HG03457 (cell line): Measurements from ENCODE around the gene DYNLRB2.

Experiments
- ATAC-seq: cut with Tn5 transposase; IDR thresholded peaks from one replicate; pipeline ENCODE4 v1.9.1; 2021; ENCODE audit warnings: moderate number of reproducible peaks; ENCODE audit not compliant: unreplicated experiment

DYNLRB2 gene

DNA sequence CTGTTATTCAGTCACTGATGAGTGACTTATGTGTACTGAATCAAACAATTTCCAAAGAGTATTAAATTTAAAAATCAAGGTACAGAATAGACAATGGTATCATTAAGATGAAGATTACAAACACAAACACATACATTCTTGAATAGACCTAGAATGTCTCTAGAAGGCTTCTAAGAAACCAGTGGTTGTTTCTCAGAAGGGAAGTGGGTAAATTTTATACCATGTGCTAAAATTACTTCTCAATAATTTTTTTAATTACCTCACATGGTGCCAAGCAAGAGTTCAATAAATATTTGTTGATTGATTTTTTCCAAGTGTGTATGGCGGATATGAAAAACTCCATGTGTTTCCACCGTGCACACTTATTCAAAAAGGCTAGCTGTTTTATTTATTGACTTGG lies 6.4 kb downstream of the DYNLRB2 start:
- ATAC-seq: no peak

DNA sequence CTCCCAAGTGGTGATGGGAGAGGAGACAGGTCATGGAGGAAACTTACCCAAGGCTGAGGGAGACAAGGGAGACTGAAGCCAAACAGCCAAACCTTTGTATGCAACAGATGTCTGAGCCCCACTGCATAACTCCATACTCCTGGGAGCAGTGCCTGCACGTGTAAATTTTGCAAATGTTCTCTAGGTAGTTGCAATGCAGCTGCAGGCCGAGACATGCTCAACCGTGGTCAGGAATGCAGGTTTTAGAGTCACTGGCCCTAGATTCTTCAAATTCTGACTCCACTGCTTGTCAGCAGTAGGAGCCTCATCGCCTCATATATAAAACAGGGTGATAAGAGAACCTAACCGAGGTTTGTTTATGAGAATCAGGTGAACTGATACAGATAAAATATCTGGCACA lies 11.5 kb downstream of the DYNLRB2 start:
- ATAC-seq: no peak

DNA sequence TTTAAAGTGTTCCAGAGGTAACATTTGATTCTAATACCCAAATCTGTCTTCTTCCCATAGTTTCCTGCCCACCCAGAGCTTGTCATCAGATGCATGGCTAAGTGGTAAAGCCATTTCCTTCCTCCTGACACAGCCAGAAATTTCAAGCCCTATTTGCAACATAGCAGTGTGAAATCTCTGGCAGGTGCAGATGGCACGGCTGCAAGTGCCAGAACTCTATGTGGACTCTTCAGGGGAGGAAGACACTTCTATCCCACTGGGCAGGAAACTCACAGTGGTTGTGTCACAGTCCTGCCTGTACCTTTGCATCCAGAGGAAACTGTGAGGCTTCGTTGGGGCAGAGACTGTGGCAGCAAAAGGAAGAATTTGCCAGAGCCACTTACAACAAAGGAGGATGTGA lies 13.2 kb downstream of the DYNLRB2 start:
- no peak for ATAC-seq

GRCh38 chr16:80556481-80556880 lies 15.7 kb downstream of the DYNLRB2 start:
- ATAC-seq: no peak

DNA sequence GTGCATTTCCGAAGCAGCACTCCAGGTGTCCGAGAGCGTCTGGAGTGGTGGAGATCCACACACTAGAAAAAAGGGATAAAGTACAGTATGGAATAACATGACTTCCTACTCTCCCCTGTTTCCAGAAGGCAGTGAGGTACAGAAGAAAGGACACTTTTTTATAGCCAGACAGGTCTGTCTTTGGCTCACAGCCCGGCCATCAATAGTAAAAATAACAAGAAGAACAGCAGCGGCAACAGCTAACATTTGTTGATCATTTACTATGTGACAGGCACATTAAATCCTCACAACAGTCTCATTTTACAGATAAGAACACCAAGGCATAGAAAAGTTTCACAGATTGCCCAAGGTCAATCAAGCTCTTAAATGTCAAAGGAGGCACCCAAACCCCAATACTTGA lies 16.2 kb downstream of the DYNLRB2 start:
- no peak for ATAC-seq

- no peak for ATAC-seq
Measured at GRCh38 chr16:80559369-80559768, 18.6 kb downstream of the DYNLRB2 start.

- ATAC-seq: no peak
Measured at GRCh38 chr16:80563066-80563465, 22.3 kb downstream of the DYNLRB2 start.

- no peak for ATAC-seq
Measured at GRCh38 chr16:80564394-80564793, 23.6 kb downstream of the DYNLRB2 start.

DNA sequence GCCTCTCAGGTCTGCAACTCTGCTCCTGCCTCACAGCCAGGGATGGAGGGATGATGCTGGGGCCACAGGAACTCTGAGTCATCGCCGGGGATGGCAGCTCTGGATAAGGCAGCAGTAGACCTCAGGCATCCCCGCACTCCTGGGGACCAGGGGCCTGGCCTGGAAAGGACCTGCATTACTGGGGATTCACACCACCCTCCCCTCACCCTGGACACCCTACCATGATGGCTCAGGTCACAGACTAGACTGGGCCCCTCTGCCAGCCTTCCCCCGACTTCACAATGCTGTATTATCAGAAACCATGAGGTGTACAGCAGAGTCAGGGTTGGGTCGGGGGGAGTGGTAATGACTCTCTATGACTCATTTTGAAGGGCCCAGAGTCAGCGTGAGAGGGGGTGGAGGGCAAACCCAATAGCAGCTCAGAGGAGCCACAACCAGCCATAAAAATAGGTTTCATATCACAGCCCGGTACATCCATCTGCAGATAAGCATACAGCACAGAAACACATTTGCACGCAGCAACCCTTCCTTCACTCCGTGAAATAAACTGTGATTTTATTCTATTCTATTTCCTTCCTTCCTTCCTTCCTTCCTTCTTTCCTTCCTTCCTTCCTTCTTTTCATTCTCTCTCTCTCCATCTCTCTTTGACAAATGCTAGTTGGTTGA lies 28.8 kb downstream of the DYNLRB2 start:
- no peak for ATAC-seq

- ATAC-seq: no peak
Measured at GRCh38 chr16:80570106-80570478, 29.3 kb downstream of the DYNLRB2 start.

- no peak for ATAC-seq
Measured at GRCh38 chr16:80573700-80574120, 32.9 kb downstream of the DYNLRB2 start.

DNA sequence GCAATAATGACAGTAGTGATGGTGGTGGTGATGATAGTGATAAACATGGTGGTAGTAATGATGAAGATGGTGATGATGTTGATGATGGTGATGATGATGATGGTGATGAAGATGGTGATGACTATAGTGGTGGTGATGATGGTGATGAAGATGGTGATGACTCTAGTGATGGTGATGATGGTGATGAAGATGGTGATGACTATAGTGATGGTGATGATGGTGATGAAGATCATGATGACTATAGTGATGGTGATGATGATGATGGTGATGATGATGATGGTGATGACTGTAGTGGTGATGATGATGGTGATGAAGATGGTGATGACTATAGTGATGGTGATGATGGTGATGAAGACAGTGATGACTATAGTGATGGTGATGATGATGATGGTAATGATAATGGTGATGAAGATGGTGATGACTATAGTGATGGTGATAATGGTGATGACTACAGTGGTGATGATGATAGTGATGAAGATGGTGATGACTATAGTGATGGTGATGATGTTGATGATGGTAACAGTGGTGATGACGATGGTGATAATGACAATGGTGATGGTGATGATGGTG lies 35.6 kb downstream of the DYNLRB2 start:
- no peak for ATAC-seq

- no peak for ATAC-seq
Measured at GRCh38 chr16:80577485-80578280, 36.9 kb downstream of the DYNLRB2 start.

- peak; percentile 87 for ATAC-seq
Measured at GRCh38 chr16:80580109-80580832, 39.5 kb downstream of the DYNLRB2 start.

- ATAC-seq: no peak
Measured at GRCh38 chr16:80583466-80583865, 42.7 kb downstream of the DYNLRB2 start.

GRCh38 chr16:80585764-80586163 lies 45.0 kb downstream of the DYNLRB2 start:
- ATAC-seq: peak; percentile 44

- no peak for ATAC-seq
Measured at GRCh38 chr16:80586476-80586875, 45.7 kb downstream of the DYNLRB2 start.

GRCh38 chr16:80587071-80587470 lies 46.3 kb downstream of the DYNLRB2 start:
- no peak for ATAC-seq

GRCh38 chr16:80591071-80591915 lies 50.5 kb downstream of the DYNLRB2 start:
- peak; percentile 62 for ATAC-seq

- ATAC-seq: no peak
Measured at GRCh38 chr16:80592273-80592672, 51.5 kb downstream of the DYNLRB2 start.

DNA sequence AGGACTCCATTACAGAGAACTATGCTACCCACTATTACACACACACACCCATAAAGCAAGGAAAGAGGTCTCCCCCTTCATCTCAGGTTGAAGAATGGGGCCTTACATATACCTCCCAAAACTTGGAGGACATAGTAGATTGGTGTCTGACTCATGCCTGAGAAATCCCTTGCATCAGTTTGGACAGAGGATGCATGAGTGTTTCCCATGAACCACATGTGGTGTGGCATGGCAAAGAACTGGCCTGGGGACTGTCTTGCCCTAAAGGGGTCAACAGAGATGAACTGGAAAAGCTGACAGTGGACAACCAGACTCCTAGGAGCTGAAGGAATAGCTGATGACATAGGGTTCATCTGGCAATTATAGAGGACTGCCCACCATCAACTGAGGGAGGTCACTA lies 54.0 kb downstream of the DYNLRB2 start:
- no peak for ATAC-seq
